GM19455 (cell line): ENCODE data around the gene HS6ST3.

Experiments
- ATAC-seq: cut with Tn5 transposase; IDR thresholded peaks from one replicate; pipeline ENCODE4 v1.9.1; 2021; ENCODE audit not compliant: unreplicated experiment

The HS6ST3 gene

DNA sequence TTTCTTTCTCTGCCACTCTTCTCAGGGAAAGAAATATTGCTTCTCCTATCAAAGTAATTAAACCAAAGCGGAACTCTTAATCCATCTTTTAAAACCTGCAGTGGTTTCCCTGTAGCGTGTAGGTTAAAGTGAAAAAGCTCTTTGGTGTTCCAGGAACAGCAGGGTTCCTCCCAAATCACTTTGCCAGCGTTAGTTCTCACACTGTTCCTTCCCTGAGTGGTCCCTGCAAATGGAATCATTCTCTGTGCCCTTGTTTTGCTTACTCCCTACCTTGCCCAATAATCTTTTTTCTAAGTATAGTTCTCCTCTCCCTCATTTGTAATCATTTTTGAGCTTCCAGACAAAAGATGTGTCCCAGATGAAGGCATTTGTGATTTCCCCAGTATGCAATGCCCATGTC lies 207.5 kb downstream of the HS6ST3 start:
- no peak for ATAC-seq

DNA sequence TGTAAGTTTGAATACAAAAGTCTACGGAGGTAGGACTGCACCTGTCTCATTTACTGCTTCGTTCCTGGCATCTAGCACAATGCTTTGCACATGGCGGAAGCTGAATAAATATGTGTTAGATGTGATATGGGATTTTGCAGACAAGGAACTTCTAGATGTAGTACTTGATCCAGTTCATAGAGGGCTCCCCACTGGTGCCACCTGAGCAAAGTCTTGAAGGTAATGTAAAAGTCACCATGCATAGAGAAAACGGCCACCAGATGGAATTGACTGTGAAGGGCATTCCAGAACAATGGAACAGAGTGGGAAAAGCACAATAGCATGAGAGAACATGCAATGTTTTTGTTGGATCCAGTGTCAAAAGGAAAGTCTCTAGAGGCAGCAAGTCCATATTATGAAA lies 209.3 kb downstream of the HS6ST3 start:
- ATAC-seq = no peak

DNA sequence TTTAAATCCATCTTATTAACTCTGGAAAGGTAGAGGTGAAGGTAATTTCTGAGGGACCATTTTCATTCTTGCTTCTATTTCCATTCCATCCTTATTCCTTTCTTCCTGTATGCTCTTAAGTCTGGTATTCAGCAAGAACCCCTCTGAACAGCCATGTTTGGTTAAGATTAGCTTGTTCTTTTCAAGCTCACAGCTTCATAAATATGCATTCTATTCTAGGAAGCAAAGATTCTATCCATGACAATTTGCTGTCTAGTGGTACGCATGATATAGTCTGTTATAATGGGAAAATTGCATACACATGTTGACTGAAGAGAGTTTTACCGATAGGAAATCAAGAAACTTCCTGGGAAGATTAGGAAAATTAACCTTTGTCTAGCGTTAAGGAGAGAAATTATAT lies 218.7 kb downstream of the HS6ST3 start:
- no peak for ATAC-seq

DNA sequence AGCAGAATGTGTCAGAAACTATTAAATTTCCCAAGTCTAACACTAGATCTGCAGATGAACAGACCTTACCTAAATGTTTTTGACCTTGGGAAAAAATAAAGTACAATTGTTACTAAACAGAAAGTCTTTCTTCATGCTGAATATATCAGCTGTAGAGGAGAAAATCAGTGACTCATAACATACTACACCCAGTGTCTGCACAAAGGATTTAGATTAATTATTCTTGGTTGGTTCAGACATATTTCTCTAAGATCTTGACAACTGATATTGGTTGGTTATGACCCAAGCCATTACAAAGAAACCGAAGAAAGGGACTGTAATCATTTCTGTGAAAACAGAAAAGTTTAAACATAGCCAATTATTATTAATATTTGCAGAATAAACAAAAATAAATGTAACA lies 225.1 kb downstream of the HS6ST3 start:
- no peak for ATAC-seq

DNA sequence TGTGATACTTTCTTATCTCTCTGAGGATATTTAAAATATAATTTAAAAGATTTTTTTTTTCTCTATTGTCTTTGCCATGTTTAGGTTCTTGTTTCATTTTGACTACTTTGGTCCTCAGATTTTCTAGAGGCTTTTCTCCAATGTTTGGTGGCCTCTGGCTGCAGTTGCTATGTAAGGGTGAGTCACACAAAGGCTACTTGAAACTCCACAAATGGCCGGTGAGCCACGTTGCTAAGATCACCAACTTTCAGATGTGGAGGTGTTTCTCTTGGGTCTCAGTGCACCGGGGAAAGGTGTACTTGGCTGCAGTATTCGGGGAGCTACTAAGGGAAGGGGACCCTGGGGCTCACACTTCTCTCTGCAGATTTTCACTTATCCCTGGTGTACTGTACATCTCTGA lies 248.1 kb downstream of the HS6ST3 start:
- no peak for ATAC-seq

DNA sequence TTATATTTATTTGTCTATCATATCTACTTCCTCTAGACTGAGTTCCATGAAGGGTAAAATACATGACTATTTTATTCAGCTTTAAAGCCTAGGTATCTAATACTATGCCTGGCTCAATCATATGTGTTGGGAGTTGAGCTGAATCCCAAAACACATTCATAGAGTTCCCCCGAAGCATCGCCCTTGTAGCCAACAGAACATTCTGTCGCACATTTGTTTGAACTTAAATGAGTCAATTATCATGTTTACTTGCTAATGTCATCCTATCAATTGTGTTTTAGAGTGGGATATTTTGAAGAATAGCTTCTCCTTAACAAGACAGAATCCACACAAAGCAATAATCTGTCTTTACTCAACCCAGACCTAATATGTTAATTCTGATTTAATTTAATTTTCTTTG lies 252.4 kb downstream of the HS6ST3 start:
- no peak for ATAC-seq

DNA sequence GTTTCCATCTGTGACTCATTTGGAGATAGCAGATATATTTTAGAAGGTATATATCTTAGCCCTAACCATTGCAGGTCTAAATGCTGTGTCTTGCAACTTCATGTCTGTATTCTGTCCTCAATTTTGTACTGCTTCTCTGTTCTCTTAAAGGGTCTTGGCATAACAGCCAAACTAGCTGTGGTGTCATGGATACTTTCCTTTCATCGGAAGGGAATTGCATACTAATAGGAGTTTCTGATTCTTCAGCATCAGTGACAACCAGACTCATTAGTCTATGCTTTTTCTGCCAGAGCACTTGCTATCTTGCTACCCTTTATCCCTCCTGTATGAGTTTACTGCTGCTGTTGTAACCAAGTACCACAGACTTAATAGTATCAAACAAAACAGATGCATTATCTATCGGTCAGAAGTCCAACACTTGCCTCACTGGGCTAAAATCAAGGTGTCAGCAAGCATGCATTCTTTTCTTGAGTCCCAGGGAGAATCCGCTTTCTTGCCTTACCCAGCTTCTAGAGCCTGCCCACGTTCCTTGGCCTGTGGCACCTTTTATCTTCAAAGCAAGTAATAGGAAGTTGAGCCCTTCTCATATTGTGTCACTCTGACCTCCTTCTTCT lies 253.1 kb downstream of the HS6ST3 start:
- ATAC-seq = no peak

DNA sequence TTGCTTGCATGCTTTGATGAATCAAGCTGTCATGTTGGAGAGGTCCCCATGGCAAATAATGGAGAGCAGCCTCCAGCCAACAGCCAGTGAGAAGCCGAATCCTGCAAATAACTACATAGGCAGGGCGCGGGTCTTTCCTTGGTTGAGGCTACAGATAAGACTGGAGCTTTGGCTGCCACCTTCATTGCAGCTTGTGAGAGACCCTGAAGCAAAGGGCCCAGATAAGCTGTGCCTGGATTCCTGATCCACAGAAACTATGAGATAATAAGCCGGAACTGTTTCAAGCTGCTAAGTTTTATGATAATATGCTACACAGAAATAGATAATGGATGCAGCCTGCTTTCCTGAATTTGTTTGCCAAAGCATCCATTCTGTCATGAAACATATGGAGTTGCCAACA lies 257.0 kb downstream of the HS6ST3 start:
- ATAC-seq = no peak

DNA sequence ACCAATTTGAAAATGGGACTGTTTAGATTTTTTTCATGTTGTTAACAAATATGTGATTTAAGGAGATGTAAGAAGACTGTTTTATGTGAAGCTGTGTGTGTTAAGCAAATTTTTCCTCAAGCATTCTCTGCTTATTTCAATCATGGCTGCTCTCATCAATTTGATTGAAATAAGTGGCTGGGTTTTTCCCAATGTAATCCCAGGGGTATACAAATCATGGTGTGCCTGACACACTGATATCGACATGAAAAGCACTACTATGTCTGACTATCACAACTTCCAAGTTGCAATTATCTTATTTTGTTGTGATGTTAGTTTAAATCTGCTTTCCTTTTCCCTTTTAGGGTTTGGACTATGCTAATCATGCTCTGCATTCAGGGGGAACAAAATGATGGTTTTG lies 283.7 kb downstream of the HS6ST3 start:
- ATAC-seq = no peak

DNA sequence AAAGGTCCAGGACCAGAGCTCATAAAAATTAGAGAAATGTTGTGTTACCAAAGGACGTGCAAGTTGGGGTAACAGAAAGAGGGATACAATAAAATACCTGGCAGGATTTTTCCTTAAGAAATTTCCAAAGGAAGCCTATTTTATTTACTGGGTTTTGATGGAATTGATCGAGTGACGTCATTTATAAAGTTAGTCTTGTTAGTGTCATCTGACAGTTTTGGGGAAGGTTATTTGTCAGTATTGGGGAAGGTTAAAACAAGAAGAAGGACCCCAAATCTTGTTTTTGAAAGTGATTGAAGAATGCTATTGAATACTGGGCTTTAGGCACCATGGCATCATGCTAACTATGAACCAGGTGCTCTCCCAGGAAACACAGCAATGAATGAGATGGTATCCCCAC lies 287.9 kb downstream of the HS6ST3 start:
- no peak for ATAC-seq

DNA sequence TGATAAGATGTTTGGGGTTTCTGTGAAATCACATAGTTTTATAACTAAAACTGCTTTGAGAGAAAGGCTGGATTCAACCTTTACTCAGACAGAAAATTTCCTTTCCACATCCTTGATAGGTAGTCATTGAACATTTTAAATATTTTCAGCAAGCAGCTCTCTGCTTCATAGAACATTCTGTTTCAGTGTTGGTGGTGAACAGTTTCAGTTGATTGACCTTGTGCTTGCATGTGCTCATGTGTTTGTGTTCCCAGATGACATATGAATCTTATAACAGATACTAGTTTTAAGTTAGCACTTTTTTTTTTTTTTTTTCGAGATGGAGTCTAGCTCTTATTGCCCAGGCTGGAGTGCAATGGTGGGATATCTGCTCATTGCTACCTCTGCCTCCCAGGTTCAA lies 290.1 kb downstream of the HS6ST3 start:
- no peak for ATAC-seq

DNA sequence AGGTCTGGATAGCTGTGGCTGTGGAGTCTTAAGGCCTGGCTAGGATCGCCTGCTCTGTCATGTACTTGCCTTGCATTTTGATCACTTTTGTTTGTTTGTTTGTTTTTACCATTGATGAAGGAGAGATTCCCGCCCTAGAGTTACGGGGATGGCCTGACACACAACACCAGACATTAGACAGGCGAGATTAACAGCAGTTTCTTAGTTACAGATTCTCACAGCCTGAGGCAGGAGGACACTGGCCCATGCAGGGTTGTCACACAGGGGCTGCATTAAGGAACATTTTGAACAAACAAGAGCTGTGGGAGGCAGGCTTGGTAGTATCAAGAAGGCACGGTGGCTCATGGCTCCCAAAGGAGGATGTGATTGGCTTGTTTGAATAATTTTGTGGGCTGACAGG lies 291.8 kb downstream of the HS6ST3 start:
- ATAC-seq = no peak

DNA sequence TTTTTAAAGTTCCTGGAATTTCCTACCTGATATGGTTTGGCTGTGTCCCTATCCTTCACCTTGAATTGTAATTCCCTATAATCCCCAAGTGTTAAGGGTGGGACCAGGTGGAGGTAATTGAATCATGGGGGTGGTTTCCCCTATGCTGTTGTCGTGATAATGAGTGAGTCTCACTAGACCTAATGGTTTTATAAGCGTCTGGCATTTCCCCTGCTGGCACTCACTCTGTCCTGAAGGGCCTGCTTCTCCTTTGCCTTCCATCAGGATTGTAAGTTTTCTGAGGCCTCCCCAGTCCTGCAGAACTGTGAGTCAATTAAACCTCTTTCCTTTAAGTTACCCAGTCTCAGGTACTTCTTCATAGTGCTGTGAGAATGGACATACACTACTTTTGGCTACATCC lies 298.7 kb downstream of the HS6ST3 start:
- no peak for ATAC-seq

DNA sequence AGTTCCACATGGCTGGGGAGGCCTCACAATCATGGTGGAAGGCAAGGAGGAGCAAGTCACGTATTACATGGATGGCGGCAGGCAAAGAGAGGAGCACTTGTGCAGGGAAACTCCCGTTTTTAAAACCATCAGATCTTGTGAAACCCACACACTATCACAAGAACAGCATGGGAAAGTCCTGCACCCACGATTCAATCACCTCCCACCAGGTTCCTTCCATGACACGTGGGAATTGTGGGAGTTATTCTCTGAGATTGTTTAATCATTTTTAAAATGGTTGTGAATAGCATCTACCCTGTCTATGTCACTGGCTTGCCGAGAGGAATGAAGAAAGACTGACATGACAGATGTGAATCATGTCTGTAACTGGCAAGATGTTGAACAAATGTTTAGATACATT lies 301.7 kb downstream of the HS6ST3 start:
- ATAC-seq = no peak

DNA sequence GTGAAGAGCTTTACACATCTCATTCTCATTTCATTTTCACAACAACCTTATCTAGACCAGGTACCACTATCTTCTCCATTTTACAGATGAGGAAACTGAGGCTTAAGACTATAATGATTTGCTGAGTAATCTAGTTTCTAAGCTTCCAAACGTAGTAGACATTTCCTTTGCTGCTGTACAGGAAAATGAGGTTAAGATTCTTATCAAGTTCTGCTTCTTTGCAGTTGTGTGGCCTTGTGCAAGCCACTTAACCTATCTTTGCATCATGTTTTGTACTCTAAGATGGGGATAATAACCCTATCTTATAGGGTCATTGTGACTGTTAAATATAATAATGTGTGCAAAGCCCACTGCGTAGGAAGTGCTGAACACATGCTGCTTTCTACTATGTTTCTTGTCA lies 307.9 kb downstream of the HS6ST3 start:
- no peak for ATAC-seq

DNA sequence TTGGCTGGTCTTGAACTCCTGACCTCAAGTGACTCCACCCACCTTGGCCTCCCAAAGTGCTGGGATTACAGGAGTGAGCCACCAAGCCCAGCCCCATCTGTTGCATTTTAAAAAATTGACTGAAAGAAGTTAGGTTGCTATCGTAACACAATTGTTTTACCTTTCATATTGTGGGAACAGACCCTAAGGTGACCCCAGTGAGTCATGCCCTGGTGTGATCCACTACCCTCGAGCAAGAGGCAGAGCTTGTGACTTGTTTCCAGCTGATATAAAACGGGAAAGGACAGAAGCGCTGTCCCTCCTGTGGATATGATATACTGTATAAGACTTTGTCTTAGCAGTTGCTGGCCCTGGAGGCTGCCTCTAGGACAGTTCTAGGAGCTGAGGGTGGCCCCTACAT lies 308.6 kb downstream of the HS6ST3 start:
- no peak for ATAC-seq

DNA sequence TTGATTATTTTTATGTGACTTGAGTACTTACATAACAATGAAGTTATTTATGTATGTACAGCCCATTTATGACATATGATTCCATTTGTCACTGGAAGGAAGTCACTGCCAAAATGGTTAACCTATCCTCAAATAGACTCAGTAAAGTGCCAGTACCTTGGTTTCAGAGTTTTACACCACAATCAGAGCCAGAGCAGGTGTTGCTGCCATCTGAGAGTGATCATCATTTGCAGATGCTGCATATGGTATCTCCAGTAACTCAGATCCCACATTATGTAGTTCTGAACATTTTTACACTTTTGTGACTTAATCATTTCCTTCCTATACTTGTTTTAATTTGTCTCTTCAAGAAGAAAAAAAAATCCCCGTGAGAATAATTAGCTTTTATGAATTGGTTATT lies 313.3 kb downstream of the HS6ST3 start:
- no peak for ATAC-seq

DNA sequence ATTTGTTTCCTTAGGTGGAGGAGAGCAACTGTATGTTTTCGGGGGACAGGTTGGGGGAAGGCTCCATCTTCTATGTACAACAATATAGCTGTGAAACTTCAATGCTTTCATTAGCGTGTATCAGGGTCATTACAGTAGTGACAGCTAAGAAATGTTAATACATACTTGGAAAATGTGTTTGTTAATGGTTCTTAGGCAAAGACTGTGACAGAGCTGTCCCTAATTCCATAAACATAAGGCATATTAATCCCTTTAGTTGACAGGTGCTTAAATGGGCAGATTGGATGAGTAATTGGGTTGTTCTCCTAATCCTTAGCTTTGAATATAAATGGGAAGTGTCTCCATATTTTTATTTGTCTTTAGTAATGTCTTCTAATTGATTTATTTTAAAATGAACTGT lies 313.7 kb downstream of the HS6ST3 start:
- no peak for ATAC-seq

DNA sequence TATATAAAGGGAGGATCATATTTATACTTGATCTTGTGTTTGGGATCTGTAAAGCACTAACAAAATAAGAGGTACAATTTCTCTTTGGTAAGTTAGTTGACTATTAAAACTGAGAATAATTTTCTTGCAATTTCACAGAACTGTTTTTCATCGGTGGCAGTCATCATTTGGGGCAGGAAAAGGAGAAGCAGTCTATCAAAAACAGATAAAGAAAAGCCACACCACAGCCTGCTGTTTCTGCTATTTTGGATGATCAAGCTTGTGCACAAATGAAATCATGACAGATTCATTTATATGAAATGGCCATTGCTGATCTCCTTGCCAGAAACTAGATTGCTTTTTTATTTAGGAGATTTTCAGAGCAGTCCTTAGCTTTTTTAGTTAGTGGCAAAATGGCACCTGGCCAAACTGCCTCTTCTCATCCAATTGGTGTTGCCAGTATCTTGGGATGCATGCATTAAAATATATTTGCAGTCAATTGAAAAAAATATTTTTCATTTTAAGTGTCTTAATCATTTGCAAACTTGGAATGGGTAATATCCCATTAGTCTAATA lies 326.0 kb downstream of the HS6ST3 start:
- ATAC-seq = no peak

DNA sequence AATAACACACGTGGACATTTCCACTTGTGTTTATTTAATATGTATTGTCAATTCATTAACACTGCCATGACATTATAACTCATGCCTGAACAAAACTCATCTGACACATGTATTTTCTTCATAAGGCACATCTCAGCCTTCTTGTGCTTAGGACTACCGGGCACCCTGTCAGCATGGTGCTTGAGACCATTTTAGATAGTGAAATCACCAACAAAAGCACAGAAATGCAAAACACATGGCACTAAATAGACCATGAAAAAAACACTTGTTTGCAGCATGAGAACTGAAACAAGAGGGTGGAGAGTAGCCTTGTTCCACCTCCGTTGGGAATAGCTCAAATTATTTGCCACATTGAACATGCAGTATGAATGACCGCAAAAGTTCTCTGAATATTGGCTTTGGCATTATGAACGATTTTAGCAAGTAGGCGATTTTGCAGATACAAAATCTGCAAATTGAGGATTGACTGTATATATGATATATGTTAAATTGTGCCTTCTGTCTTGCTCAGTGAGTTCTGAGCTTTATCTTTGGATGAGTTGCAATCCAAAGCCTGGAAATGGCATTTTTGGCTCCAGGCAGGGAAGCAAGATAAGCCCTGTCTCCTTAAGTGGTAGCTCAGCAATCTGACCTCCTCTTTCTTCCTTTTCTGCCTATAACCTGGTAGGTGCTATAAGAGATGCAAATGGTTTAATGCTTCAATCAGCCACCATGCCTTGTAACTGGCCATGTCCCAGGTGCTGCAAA lies 328.2 kb downstream of the HS6ST3 start:
- ATAC-seq = no peak

DNA sequence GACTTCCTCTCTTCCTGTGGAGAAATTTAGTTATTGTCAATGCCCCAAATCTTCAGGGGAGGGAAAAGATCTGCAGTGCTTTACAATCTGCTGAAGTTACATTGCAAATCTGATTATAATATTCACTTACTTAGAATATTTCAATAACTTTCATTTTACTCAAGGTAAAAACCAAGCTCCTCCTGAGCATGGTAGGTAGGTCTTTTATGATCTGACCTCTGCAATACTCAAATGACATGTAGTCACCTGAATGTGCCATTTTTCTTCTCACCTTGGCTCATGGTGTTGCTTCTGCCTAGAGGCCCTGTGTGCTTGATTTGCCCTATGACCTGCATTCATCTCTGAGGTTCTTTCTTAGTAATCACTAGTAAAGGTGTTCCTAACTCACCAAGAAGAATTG lies 331.4 kb downstream of the HS6ST3 start:
- ATAC-seq = no peak

DNA sequence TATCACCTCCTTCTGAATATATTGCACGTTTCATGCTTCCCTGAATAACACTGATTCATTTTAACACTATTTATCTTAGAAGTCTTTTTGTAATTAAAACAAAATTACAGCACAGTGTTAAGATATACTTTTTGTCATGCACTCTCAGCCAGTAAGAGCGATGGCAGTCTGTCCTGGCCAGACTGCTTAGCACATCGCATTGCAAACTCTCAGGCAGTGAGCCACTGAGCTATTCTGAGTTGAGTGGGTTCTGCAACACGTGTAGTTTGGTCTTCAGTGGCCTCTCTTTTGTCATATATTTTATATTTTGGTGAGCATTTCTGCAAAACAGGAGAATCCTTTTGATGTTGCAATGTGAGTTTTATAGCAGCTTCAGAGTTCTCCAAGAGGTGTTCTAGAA lies 332.1 kb downstream of the HS6ST3 start:
- ATAC-seq = no peak

DNA sequence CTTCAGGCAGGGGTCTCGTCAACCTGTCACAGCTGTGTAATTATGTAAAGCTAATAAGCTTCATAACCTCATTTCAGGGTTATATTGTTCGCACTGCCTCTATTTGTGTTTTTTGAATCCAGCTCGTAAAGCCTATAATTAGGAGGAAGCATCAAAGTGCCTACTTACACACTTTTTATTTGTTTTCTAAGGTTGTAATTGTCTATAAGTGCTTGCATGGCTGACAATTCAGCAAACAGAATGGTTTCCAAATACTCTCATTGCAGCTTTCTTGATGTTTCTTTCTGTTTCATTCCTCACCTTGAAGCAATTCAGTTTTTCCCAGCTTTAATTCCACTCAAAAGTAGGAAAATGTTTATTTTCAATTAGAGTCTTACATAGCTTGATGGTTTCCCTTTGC lies 336.3 kb downstream of the HS6ST3 start:
- no peak for ATAC-seq
